ENCODE results near the gene MATN1.

Gene MATN1

DNA sequence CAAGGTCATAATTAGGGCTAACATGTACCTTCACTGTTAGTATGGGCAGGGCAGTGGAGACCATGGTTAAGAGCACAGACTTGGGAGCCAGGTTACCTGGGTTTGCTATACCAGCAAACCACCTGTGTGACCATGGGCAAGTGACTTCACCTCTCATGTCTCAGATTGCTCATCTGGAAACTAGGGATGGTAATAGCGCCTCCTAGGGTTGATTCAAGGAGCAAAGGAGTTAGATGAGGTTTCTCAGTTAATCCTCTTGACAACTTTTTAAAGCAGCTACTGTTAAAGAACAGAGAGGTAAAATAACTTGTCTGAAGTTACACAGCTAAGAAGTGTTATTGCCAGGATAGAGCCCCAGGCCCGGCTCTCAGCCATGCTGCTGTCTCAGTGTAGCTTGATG is 790 bp upstream of the MATN1 start:
- Mint-ChIP-seq H3K27ac (no peak overlapping the region), H3K4me3 (no peak overlapping the region), H3K36me3 (peaks cover 2% of the 10 kb centered on the region), H3K9me3 (ENCODE audit: low read depth) (no peaks in the 10 kb centered on the region), H3K27me3 (no peaks in the 10 kb centered on the region), H3K4me1 (ENCODE audit: low read depth) (peaks cover 37% of the 10 kb centered on the region)

DNA sequence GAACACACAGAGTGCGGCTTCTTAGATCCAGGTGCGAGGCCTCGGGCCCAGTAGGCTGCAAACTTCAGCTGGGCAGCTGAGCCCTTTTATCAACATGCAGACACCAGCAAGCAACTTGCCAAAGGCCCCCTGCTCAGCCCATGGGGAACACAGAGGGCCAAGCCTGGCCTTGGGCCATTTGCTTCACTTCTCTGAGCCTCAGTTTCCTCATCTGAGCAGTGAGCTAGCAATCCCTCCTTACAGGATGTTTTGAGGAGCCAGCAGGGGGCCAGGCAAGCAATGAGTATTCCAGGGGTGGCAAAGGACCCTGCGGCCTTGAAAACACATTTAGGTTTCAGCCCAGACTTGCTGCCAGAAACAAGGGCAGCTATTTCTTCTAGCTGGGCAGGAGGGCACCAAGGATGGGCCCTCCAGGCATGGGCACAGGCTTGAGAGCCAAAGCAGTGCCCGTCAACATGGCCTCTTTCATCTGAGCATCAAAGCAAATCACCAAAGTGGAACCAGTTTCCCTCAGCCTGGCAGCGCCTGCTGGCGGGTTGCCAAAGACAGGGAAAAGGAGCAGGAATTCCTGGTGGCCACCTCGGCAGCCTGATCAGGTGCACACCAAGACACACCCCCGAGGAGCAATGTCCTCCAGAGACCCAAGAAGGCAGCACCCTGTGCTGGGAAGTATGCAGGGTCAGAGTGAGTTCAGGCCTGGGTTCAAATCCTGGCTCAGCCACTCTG is 1.4 kb downstream of the MATN1 start:
- Mint-ChIP-seq H3K36me3 (no peaks in the 10 kb centered on the region), H3K9me3 (ENCODE audit: low read depth) (no peaks in the 10 kb centered on the region), H3K27me3 (no peaks in the 10 kb centered on the region), H3K27ac (no peak overlapping the region), H3K4me3 (no peak overlapping the region), H3K4me1 (ENCODE audit: low read depth) (peaks cover 40% of the 10 kb centered on the region)

- Mint-ChIP-seq H3K36me3 (no peaks in the 10 kb centered on the region), H3K9me3 (ENCODE audit: low read depth) (no peaks in the 10 kb centered on the region), H3K4me3 (no peak overlapping the region), H3K27me3 (no peaks in the 10 kb centered on the region), H3K4me1 (ENCODE audit: low read depth) (peaks cover 40% of the 10 kb centered on the region), H3K27ac (no peak overlapping the region)
Measured at GRCh38 chr1:30721341-30721793, 2.0 kb downstream of the MATN1 start.

DNA sequence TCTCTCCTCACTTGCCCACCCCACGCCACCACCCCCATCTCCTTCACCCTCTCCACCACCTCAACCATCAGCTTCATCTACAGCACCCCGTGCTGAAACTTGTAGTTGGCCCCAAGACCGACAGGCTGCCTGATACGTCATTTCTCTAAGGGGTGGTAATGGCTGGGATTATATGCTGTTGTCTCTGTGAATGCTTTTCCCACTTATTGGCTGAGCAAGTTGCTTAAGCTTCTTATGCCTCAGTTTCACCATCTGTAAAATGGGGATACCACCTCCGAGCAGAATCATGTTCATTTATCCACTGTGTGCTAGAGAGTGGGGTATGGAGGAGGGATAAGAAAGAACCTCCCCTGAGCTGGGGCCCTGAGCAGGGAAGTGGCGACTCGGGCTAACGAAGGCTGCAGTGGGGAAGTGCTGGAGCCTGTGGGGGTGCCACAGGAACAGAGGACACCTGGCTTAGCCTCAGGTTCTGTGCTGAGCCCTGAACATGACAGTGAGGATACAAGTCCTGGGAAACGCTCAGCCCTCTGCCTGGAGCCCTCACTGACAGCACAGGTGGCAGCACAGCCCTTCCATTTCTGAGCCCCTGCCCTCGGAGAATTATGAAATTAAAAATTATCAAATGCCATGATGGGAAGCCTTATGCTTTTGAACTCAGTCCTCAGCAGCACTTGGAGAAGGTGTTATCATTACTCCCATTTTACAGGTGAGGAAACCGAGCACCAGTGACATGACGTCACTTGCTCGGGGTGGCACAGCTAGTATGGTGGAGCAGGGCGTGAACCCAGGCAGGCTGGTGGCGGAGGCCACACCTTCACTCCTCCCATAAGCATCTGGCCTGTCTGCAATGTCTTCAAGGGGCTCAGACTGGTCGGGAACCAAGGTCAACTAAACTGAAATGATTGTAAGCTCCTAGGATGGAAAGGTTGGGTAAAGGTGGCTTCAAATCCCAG is 2.8 kb downstream of the MATN1 start:
- H3K36me3 Mint-ChIP-seq: peaks cover 2% of the 10 kb centered on the region
- H3K9me3 Mint-ChIP-seq (ENCODE audit: low read depth): no peaks in the 10 kb centered on the region
- H3K27me3 Mint-ChIP-seq: no peaks in the 10 kb centered on the region
- H3K4me3 Mint-ChIP-seq: peak overlapping the region; percentile 60
- H3K4me1 Mint-ChIP-seq (ENCODE audit: low read depth): peaks cover 40% of the 10 kb centered on the region
- H3K27ac Mint-ChIP-seq: peak overlapping the region; percentile 41

DNA sequence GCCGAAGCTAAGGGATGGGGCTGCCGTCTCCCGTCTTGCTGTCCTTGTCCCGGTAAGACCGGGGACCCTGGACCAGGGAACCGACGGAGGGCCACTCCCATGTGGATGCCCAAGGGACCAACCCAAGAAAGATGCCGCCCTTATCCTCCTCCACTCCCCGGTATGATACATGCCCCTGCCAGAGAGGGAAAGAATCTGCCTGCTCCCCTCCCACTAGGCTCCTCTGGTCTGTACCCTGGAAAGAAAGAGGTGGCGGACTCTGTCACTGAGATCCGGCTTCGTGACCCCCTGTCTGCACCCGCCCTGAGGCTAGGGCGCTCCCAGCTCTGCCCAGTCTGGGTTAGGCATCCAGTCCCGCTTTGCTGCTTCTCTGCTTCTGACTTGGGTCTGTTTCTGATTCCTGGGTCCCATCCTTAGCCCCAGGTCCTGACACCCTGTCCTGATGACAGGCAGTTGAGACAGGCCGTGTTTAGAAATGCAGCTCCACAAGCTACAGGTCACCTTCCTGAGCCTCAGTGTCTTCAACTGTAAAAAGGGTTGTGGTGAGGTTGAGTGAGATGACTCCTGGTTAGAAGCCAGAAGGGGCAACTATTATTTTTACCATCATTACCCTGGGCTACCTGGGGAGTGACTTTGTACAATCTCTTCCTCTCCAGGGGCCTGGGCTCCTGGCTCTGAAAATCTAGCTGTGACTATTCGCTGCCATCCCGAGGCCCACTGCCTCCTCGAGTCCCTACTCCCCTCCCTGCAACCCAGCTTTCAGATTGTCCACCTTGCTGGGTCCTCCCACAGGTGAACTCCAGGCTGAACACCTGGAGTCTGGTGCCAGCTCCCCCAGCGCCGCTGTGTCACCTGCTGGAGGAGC is 3.7 kb downstream of the MATN1 start:
- peak overlapping the region; percentile 91 for H3K27ac Mint-ChIP-seq
- H3K4me3 Mint-ChIP-seq: peak overlapping the region; percentile 86
- H3K36me3 Mint-ChIP-seq: peaks cover 7% of the 10 kb centered on the region
- H3K27me3 Mint-ChIP-seq: no peaks in the 10 kb centered on the region
- peaks cover 40% of the 10 kb centered on the region for H3K4me1 Mint-ChIP-seq (ENCODE audit: low read depth)
- no peaks in the 10 kb centered on the region for H3K9me3 Mint-ChIP-seq (ENCODE audit: low read depth)

DNA sequence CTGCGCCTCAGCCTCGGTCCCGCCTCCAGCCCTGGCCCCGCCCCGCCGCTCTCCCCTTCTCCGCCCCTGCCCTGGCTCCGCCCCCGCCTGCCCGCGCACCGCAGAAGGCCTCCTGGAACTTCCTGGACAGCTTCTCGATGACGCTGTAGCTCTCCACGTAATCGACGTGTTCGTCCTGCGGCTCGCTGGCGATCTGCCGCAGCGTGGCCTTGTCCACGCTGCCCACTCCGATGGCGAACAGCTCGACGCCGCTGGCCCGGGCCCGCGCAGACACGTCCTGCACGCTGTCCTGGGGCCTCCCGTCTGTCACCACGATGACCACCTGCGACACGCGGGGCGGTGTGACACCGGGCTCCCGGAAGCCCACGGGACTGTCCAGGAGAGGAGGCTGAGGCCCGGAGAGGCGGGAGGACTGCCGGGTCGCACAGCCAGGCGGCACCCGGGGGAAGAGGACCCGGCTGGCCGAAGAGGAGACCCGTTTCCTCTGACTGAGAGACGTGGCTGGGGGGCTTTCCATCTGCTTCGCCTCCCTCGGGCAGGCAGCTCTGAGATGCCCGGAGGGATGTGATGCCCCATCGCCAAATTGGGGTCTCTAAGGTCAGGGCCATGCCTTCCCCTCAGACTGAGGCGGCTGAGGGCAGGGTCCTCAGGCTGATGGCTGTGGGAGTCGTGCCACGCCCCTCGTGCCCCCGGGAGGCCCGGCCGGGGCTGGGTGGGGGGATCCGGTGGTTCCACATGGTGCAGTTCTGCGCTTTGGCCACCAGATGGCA is 4.6 kb downstream of the MATN1 start:
- Mint-ChIP-seq H3K9me3 (ENCODE audit: low read depth) (no peaks in the 10 kb centered on the region), H3K27me3 (no peaks in the 10 kb centered on the region), H3K4me3 (peak overlapping the region; percentile 86), H3K36me3 (peaks cover 7% of the 10 kb centered on the region), H3K4me1 (ENCODE audit: low read depth) (peaks cover 35% of the 10 kb centered on the region), H3K27ac (peak overlapping the region; percentile 91)

DNA sequence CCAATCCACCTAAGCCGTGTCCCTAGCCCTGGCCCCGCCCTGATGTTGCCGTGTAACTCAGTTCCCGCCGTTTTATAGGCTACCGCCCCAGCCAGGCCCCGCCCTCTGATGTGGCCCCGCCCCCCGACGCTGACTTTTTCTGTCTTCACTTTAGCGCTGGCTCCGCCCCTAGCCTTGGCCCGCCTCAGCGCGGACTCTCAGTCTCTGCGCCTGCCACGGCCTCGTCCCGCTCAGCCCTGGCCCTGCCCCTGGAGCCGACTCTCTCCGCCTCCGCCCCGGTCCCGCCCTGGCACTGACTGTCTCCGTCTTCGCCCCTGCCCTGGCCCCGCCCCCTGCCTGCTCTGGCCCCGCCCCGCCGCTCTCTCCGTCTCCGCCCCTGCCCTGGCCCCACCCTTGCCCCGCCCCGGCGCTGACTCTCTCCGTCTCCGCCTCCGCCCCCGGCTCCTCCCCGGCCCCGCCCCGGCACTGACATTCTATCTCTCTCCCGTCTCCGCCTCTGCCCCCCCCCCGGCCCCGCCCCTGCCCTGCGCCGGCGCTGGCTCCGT is 5.2 kb downstream of the MATN1 start:
- Mint-ChIP-seq H3K4me3 (peak overlapping the region; percentile 89), H3K27me3 (no peaks in the 10 kb centered on the region), H3K36me3 (peaks cover 7% of the 10 kb centered on the region), H3K4me1 (ENCODE audit: low read depth) (peaks cover 34% of the 10 kb centered on the region), H3K9me3 (ENCODE audit: low read depth) (no peaks in the 10 kb centered on the region), H3K27ac (peak overlapping the region; percentile 87)

- Mint-ChIP-seq H3K27ac (no peak overlapping the region), H3K4me1 (ENCODE audit: low read depth) (peaks cover 24% of the 10 kb centered on the region), H3K4me3 (no peak overlapping the region), H3K27me3 (no peaks in the 10 kb centered on the region), H3K9me3 (ENCODE audit: low read depth) (no peaks in the 10 kb centered on the region), H3K36me3 (peaks cover 7% of the 10 kb centered on the region)
Measured at GRCh38 chr1:30716646-30717045, 6.7 kb downstream of the MATN1 start.

GRCh38 chr1:30715886-30716285 is 7.5 kb downstream of the MATN1 start:
- no peaks in the 10 kb centered on the region for H3K27me3 Mint-ChIP-seq
- peaks cover 19% of the 10 kb centered on the region for H3K4me1 Mint-ChIP-seq (ENCODE audit: low read depth)
- H3K27ac Mint-ChIP-seq: no peak overlapping the region
- no peaks in the 10 kb centered on the region for H3K9me3 Mint-ChIP-seq (ENCODE audit: low read depth)
- peaks cover 7% of the 10 kb centered on the region for H3K36me3 Mint-ChIP-seq
- no peak overlapping the region for H3K4me3 Mint-ChIP-seq

- H3K27ac Mint-ChIP-seq: no peak overlapping the region
- H3K4me1 Mint-ChIP-seq (ENCODE audit: low read depth): peaks cover 14% of the 10 kb centered on the region
- no peaks in the 10 kb centered on the region for H3K27me3 Mint-ChIP-seq
- peaks cover 7% of the 10 kb centered on the region for H3K36me3 Mint-ChIP-seq
- H3K9me3 Mint-ChIP-seq (ENCODE audit: low read depth): no peaks in the 10 kb centered on the region
- no peak overlapping the region for H3K4me3 Mint-ChIP-seq
Measured at GRCh38 chr1:30715216-30715615, 8.2 kb downstream of the MATN1 start.

DNA sequence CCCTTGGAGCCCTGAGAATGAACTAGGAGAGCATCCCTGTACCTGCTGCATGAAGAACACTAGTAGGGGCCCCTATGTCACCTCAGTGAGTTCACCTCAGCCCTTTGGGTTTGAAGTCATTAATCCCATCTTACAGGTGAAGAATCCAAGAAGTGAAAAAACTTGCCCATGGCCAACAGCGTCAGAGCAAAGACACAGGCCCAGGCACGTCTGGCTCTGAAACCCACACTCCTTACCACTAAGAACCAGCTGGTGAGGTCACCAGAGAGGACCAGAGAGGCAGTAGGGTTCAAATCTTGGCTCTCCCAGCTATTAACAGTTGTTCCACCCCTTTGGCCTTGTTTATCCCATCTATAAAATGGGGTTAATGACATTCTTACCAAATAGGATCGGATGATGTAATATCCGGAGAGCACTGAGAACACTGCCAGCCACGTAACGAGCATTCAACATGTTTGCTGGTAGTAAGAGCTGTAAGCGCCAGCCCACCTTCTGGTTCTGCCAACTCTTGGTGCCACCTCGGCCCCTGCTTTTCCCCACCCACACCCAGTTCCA is 8.8 kb downstream of the MATN1 start:
- H3K9me3 Mint-ChIP-seq (ENCODE audit: low read depth): no peaks in the 10 kb centered on the region
- peaks cover 8% of the 10 kb centered on the region for H3K4me1 Mint-ChIP-seq (ENCODE audit: low read depth)
- H3K27me3 Mint-ChIP-seq: no peaks in the 10 kb centered on the region
- H3K4me3 Mint-ChIP-seq: no peak overlapping the region
- peaks cover 7% of the 10 kb centered on the region for H3K36me3 Mint-ChIP-seq
- H3K27ac Mint-ChIP-seq: no peak overlapping the region

DNA sequence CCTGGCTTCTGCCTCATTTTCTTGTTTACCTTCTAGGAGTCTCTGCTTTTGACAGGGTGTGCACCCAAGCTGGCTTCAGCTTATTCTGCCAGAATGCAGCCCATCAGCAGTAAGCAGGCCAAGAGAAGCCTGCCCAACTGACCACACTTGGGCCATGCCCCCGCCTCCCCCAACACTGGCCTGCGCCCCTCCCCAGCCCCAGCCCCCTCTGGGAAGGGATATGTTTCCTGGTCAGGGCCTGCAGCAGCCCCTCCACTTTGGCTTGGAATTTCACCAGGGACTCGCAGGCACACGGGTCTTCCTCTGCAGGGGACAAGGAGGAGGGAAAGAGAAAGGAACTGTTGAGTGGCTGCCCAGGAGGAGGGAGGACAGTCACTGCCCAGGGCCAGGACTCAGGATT is 9.4 kb downstream of the MATN1 start:
- no peaks in the 10 kb centered on the region for H3K27me3 Mint-ChIP-seq
- H3K27ac Mint-ChIP-seq: no peak overlapping the region
- peaks cover 5% of the 10 kb centered on the region for H3K4me1 Mint-ChIP-seq (ENCODE audit: low read depth)
- H3K4me3 Mint-ChIP-seq: no peak overlapping the region
- H3K36me3 Mint-ChIP-seq: peaks cover 7% of the 10 kb centered on the region
- no peaks in the 10 kb centered on the region for H3K9me3 Mint-ChIP-seq (ENCODE audit: low read depth)

GRCh38 chr1:30713311-30713710 is 10.1 kb downstream of the MATN1 start:
- H3K4me1 Mint-ChIP-seq (ENCODE audit: low read depth): peaks cover 5% of the 10 kb centered on the region
- H3K27ac Mint-ChIP-seq: no peak overlapping the region
- no peaks in the 10 kb centered on the region for H3K9me3 Mint-ChIP-seq (ENCODE audit: low read depth)
- peaks cover 7% of the 10 kb centered on the region for H3K36me3 Mint-ChIP-seq
- no peak overlapping the region for H3K4me3 Mint-ChIP-seq
- H3K27me3 Mint-ChIP-seq: no peaks in the 10 kb centered on the region
